DMS 273 treated with DMSO at 0.1 percent for 48 hours (cell line): Measurements from ENCODE around the gene STARD9.
"Not testable (repeated sequence)": the region's sequence is repeated elsewhere in the genome, so short reads cannot be mapped to it uniquely, and the experiment has no call there.

Experiments
- DNase-seq: peaks from one replicate; lab custom pipeline; 2025; lab: John Stamatoyannopoulos, UW

The STARD9 gene

DNA sequence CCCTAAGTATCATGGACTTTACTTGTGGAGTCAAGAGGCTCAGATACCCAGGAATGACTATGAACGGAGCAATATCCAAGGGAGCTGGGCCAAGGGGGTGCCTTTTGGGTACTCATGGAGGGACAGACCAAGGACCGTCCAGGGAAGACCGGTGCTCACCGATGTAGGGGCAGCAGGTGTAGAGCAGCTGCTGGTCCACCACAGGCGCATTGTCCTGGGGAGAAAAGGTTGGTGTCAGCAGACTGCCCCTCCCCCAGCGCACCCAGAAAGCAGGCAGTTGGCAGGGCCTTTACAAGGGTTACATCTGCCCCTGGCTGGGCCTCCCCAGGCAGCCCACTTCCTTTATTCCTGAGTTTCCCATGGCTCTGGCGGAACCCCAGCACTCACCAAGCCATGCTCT is 154.0 kb downstream of the STARD9 start:
- no peak for DNase-seq

DNA sequence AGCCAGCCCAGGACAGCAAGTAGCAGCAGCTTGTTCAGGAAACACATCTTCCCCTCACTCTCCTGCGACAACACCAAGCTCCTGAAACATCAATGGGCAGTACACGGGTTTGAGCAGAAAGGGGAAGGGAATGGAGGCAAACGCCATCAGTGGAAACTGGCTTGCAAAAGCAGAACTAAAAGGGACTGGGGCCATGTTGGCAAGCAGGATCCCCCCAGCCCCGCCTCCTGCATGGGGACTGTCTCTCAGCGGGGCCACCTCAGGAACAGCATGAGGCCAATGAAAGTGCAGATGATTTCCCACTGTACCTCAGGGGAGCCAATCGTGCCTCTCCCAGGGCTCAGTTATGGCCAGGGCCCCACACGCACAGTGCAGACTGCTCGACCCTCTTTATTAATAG is 154.7 kb downstream of the STARD9 start:
- DNase-seq: no peak

DNA sequence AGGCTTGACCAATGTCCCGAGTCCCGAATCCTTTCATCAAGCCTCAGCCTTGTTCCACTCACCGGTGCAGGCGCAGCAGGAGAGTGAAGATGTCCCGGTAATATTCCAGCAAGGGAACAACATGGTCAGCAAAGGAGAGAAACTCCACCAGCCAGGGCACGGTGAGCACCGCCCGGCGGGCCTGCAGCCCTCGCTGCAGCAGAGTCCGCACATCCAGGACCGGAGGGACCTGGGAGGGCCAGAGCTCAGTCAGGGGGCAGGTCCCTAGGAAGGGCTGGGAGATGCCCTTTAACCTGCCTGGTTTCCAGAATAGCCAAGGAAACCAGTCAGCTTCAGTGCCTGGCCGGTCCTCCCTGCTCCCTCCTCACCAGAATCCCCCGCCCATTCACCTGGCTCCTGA is 155.1 kb downstream of the STARD9 start:
- DNase-seq: no peak

DNA sequence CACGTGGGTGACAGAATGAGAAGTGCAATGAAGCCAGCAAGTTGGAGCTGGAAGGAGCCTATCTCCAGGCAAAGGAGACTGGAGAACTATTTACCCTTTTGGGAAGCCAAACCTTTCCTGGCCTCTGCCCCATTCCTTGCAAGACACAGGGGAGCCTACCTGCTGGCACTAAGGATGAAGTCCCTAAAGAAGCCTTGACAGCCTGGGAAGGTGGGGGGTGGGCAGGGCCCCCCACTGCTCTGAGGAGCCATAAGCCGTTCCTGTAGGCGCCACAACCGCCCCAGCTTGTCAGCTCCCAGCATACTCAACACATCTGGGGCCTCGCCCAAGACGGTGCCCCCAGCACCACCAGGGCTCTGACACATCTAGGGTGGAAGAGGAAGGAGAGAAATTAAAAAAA is 156.1 kb downstream of the STARD9 start:
- no peak for DNase-seq

DNA sequence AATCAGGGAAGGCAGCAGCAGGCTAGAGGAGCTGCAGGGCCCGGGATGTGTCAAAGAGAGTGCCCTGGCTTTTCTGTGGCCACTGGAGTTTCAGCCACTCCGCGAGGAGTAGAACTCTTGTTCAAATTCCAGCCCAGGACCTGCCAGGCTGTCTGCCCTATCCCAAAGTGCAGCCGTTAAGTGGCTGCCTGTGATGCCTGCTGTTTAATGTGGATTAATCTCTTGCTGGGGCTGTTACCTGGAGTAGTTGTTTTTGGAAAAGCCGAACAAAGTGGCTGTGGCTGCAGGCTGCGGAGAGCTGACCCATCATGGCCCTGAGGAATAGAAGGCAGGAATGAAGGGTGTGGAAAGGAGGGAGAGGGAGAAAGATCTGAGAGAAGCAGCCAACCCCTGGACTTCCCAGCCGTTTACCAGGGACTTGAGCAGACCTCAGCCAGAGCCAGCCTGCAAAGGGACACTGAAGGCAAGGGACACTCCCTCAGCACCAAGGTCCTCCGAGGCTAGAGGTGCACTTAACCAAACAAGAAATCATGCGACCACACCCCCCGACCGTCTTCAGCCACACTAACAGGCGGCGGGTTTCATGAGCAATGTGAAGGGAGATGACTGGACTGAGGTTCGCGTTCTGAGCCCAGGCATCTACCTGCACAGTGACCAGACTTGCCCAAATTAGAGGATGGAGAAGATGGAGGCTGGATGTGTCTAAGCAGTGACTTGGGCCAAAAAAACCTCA is 156.9 kb downstream of the STARD9 start:
- no peak for DNase-seq

DNA sequence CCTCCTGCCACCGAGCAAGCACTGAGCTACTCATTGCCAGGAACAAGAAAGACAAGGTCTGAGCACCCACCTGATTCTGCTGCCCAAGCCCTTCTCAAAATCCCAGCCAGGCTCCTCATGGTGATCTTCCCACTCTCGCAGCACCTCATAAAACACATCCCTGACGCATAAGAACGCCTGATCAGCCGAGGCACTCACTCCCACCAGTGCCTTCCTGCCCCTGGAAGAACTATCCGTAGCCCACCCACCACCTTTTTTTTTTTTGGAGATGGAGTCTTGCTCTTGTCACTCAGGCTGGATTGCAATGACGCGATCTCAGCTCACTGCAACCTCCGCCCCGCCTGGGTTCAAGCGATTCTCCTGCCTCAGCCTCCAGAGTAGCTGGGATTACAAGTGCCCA is 157.6 kb downstream of the STARD9 start:
- DNase-seq: no peak

DNA sequence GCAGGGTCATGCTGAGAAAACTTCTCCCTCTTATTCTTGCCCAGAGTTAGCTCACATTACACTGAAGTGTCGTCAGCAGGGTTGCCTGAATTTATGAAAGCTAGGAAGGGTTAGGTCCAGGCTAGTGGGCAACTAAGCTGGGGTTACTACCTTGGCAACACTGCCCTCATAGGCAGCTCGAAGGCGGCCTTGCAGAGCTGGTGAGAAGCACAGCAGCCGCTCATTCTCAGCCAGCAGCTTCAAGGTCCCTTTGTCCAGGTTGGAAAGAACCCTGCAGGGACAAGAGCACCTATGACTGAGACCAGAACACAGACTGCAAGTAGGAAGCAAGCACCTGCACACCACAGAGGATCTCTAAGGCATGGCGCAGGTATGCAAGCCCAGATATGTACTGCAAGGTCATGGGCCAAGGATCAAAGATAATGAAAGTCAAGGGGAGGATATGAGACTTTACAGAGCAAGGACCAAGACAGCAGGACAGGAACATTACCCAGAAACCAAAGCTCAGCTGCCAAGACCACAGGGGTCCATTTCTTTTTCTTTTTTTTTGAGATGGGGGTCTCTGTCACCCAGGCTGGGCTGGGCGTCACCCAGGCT is 158.8 kb downstream of the STARD9 start:
- no peak for DNase-seq

DNA sequence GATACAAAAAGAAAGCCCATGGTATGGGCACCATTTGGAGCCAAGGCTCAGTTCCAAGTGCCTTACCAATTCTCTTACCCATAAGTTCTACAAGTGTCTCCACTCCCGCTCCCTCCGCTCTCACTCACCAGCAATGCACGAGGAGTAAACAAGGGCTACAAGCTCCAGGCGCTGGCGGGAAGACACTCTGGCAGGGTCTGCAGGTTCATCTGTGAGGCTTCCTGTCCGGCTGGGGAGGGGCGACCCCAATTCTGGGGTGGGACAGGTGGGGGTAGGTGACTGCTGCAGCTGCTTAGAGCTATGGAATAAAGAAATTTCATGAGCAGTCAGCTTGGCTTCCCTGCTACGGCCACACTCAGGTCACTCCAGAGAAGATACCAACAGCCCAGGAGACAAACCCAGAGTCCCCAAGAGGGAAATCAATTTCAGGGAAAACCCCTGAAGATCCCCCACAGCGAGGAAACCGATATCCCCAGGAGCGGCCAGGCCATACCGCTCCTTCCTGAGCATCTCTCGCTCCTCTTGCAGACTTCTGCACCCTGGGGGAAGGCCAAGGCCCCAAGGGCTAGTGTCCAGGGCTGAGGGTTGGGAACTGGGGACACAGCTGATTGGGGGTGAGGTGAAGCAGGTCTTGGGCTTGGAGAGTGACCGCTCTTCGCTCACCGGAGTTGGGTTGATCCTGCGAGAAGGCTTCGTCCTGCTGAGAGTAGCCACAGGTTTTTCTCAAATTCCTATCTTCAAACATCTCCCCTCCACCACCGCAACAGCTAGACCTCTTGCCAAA is 160.2 kb downstream of the STARD9 start:
- no peak for DNase-seq

DNA sequence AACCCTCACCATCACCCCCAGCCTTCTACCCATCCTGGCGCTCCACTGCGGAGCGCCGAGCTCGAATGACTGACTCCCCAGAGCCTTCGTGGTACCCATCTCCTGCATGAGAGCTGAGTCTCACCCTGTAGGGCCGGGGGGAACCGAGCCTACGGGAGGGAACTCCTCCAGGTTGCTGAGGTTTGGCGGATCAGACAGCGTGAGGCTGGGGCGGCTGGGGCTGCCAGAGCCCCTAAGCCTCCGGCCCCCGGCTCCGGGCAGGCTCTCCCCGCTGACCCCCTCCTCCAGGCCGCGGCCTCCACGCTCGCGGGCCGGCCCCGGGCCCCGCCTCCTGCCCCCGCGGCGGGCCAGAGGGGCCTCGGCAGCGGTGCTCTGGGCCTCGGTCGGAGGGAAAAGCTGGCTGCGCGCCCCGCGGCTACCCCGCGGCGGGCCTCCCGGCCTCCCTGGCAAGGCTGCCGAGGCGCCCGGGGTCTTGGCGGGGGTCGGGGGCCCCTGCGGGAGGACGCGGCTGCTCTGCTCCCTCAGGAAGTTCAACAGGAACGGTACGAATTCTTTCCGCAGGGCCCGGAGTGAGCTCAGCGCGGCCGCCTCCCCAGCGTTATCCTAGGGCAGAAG is 160.9 kb downstream of the STARD9 start:
- DNase-seq: no peak

DNA sequence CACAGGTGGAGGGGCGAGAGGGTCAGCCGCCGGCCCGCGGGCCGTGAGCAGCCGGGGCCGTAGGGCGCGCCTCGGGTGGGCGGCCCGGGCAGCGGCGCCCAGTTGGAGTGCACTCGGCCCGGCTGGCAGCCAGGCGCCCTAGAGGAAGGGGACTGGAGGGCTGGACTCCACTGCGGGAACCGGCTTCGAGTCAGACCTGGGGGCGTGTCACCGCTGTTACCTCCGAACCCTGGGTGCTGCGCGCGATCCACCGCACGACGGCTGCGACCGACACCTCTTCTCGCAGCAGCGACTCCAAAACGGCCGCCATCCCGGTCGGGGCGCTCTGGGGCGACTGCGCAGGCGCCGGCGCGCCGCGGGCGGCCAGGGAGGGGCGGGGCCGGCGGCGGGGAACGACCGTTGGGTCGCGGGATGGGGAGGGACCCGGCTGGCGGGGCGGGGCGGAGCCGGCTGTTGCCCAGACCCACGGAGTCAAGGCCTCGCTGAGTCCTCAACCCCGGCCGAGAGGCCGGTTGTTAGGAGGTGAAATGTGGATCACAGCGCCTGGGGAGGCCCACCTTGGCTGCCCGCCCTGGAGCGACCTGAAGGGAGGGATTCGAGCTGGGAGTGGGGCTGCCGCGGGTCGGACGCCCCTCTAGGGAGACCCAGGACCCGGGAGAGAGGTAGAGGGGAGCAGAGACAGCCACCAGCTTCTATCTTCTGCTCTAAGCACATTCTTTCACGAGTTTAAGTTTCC is 161.6 kb downstream of the STARD9 start, which contains the start of gene CDAN1:
TSS of gene CDAN1 (minus strand) at position 336 of the 736 bp plus-strand sequence. CDS start at position 310, 26 bp downstream.
- peak; percentile 11 for DNase-seq

DNA sequence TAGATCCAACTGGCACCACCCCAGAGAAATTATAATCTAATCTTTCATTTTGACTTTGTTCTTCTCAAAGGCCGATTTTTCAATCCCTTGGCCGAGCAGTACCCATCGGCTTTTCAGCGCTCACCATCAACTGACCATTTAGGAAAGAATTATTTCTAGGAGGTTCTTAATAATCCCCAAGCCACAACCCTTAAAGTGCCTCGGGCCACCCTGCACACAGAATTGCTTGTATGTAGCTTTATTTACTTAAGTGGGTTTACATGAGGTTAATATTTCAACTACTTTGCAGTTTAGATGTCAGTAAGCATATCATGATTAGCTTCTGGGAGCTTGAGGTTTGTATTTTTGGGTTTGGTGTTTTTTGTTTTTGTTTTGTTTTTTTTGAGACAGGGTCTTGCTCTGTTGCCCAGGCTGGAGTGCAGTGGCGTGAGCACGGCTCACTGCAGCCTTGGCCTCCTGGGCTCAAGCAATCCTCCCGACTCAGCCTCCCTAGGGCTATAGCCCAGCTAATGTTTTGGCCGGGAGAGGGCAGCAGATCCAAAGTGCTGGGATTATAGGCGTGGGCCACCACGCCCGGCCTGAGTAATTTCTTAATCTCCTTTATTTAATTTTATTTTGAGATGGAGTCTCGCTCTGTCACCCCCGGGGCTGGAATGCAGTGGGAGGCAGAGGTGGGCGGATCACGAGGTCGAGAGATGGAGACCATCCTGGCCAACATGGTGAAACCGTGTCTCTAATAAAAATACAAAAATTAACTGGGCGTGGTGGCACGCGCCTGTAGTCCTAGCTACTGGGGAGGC is 162.3 kb downstream of the STARD9 start:
- no peak for DNase-seq

DNA sequence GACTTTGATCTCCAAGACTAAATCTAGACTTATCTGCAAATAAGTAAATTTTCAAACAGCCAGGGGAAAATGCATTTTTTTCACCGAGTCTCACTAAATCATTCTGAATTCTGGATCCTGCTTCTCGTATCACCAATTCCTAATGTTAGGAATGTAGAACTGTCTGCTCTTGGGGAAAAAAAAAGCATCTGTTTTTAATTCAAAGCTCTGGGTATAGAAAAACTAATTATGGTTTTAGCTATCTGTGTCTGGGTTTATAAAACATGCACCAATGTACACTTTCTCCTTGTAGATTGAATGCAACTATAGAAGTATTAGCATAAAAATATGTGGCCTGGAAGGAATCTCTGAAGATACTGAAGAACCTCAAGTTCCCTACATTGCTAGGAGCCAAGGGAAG is 166.3 kb downstream of the STARD9 start:
- no peak for DNase-seq

DNA sequence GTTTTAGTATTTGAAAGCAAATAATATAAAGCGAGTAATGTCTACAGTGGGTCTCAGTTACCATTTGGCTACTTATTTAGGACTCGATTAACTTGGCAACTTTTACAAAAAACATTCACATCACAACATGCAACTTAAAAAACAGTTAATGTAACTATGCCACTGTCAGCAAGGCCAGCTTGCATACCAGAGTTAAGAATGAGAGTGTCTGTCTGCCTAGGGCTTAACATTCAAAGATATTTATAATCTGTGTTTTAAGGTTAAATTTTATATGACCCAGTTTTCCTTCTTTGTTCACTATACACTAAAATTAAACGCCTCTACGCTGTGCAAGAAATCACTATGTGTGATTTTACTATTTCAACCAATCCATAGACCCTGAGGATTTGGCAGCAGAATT is 166.7 kb downstream of the STARD9 start:
- DNase-seq: no peak

DNA sequence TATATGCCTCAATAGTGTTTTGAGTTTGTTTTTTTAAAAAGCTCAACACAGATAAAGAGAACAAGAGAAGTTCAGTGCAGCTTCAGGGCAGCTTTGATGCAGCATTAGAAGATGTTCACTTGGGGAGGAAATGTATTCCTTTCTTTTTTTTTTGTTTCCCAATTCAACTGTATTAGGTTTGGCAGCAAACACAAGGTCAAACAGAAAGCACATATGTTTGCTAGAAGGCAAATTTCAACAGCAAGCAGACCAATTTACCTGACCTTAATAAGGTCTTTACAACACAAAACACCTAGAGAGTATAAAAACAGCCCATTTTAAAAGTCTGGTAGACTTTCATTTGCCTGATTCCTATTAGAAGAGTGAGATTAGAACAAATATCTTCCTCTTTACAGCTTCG is 168.8 kb downstream of the STARD9 start:
- no peak for DNase-seq

DNA sequence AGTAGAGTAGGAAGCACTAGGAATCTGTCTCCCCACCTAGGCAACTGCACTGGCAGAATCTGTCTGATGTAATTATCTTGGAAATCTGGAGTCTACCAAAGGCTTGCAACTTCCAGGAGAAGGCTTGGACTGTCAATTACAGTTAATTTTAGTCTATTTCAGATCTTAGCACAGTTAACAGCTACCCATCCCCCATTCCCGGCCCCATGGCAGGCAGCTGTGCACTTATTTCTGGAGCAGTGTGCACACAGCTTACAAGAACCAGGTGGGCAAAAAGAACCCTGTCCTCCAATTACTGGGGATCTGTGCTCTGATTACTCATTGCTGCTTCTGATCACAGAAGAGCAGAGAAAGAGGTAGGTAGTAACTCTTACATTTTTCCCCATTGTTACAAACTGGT is 173.9 kb downstream of the STARD9 start:
- no peak for DNase-seq

DNA sequence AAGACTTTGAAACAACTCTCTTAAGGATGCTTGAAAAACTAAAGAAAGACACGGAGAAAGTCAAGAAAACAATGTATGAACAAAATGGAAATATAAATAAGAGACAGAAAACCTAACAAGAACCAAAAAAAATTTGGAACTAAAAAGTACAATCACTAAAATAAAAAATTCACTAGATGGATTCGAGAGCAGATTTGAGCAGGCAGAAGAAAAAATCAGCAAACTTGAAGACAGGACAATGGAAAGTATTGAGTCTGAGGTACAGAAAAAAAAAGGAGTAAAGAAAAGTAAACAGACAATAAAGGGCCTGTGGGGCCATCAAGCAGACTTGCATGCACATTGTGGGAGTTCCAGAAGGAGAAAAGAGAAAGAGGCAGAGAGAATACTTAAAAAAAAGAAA is 174.9 kb downstream of the STARD9 start:
- no peak for DNase-seq

DNA sequence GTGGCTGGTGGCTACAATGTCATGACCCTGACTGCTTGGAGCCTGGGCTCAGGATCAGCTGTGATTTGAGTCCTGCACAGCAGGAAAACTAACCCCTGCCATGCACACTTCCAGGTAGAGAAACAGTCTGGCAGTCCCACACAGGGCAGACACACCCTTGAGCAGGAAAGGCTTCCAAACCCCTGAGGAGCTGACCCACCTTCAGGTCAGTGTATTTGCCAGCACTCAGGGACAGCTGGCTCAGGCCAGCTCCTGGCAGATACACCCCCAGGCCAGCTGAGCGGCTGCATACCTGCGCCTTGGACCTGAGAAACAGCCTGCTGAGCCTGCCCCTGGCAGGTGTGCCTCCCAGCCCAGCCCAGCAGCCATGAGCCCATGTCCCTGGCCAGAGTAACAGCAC is 183.7 kb downstream of the STARD9 start:
- DNase-seq: no peak

DNA sequence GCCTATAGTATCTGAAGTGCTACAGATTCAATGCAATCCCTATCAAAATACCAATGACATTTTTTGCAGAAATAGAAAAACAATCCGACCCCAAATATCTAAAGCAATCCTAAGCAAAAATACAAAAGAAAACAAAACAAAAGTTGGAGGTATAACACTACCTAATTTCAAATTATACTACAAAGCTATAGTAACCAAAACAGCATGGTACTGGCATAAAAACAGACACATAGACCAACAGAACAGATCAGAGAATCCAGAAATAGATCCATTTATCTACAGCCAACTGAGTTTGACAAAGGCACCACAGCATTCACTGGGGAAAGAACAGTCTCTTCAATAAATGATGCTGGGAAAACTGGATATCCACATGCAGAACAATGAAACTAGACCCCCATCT is 185.4 kb downstream of the STARD9 start:
- no peak for DNase-seq

DNA sequence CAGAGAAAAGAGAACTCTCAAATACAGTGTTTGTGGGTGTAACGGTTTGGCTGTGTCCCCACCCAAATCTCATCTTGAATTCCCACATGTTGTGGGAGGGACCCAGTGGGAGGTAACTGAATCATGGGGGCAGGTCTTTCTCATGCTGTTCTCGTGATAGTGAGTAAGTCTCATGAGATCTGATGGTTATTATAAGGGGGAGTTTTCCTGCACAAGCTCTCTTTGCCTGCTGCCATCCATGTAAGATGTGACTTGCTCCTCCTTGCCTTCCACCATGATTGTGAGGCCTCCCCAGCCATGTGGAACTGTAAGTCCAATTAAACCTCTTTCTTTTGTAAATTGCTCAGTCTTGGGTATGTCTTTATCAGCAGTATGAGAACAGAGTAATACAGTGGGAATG is 186.4 kb downstream of the STARD9 start:
- DNase-seq: not testable (repeated sequence)

DNA sequence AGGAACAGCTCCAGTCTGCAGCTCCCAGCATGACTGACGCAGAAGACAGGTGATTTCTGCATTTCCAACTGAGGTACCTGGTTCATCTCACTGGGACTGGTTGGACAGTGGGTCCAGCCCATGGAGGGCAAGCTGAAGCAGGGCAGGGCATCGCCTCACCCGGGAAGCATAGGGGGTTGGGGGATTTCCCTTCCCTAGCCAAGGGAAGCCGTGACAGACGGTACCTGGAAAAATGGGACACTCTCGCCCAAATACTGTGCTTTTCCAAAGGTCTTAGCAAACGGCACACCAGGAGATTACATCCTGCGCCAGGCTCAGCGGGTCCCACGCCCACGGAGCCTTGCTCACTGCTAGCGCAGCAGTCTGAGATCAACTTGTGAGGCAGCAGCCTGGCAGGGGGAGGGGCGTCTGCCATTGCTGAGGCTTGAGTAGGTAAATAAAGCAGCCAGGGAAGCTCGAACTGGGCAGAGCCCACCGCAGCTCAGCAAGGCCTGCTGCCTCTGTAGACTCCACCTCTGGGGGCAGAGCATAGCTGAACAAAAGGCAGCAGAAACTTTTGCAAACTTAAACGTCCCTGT is 188.8 kb downstream of the STARD9 start:
- DNase-seq: not testable (repeated sequence)

DNA sequence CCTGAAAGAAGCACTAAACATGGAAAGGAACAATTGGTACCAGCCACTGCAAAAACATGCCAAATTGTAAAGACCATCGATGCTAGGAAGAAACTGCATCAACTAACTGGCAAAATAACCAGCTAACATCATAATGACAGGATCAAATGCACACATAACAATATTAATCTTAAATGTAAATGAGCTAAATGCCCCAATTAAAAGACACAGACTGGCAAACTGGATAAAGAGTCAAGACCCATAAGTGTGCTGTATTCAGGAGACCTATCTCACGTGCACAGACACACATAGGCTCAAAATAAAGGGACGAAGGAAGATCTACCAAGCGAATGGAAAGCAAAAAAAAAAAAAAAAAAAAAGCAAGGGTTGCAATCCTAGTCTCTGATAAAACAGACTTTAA is 190.7 kb downstream of the STARD9 start:
- not testable (repeated sequence) for DNase-seq
